ENCODE measurements around the gene VPS45.

- TF ChIP-seq ATF3 (CRISPR knock-in tag; conservative IDR thresholded peaks at IDR 0.05) = no peak
- no peak for TF ChIP-seq CTCF (IDR thresholded peaks at IDR 0.05)
- no peak for TF ChIP-seq JUN (CRISPR knock-in tag; IDR thresholded peaks at IDR 0.05)
- no peak for TF ChIP-seq ESRRA (CRISPR knock-in tag; IDR thresholded peaks at IDR 0.05; ENCODE audit: borderline replicate concordance)
- TF ChIP-seq ZNF396 (CRISPR knock-in tag; IDR thresholded peaks at IDR 0.05; ENCODE audit: borderline replicate concordance) = no peak
- no peak for TF ChIP-seq ZNF121 (CRISPR knock-in tag; IDR thresholded peaks at IDR 0.05)
- TF ChIP-seq PREB (CRISPR knock-in tag; IDR thresholded peaks at IDR 0.05; ENCODE audit: borderline replicate concordance) = no peak
- TF ChIP-seq RELA (CRISPR knock-in tag; IDR thresholded peaks at IDR 0.05; ENCODE audit: borderline replicate concordance) = no peak
- TF ChIP-seq GTF2I (CRISPR knock-in tag; conservative IDR thresholded peaks at IDR 0.05) = no peak
- TF ChIP-seq ZNF512 (CRISPR knock-in tag; IDR thresholded peaks at IDR 0.05; ENCODE audit: borderline replicate concordance) = no peak
- TF ChIP-seq CREB1 (CRISPR knock-in tag; IDR thresholded peaks at IDR 0.05) = no peak
- no peak for TF ChIP-seq ERG (CRISPR knock-in tag; IDR thresholded peaks at IDR 0.05)
- TF ChIP-seq HMGXB4 (CRISPR knock-in tag; IDR thresholded peaks at IDR 0.05) = no peak
- no peak for TF ChIP-seq MXD4 (CRISPR knock-in tag; IDR thresholded peaks at IDR 0.05; ENCODE audit: borderline replicate concordance)
These were observed 124.4 kb downstream of the VPS45 start for GRCh38 chr1:150192012-150192411.

Data from WTC11 (cell line).